Measurements from ENCODE around the gene DPP9.
"Not testable (repeated sequence)": the region's sequence is repeated elsewhere in the genome, so short reads cannot be mapped to it uniquely, and the experiment has no call there.

DPP9 gene

GRCh38 chr19:4740092-4740491 is 16.4 kb upstream of the DPP9 start:
- no peak for DNase-seq (ENCODE audit: low read depth in 3 of 3)

GRCh38 chr19:4738734-4739133 is 15.1 kb upstream of the DPP9 start:
- no peak for DNase-seq (ENCODE audit: low read depth in 3 of 3)

GRCh38 chr19:4737955-4738600 is 14.4 kb upstream of the DPP9 start:
- no peak for DNase-seq (ENCODE audit: low read depth in 3 of 3)

- no peak for DNase-seq (ENCODE audit: low read depth in 3 of 3)
Observed at GRCh38 chr19:4733755-4734345, 10.2 kb upstream of the DPP9 start.

- peak; percentile 22 to 51 (median 31) for DNase-seq (ENCODE audit: low read depth in 3 of 3)
Observed at GRCh38 chr19:4732680-4733114, 9.1 kb upstream of the DPP9 start.

GRCh38 chr19:4730740-4731171 is 7.1 kb upstream of the DPP9 start:
- DNase-seq (ENCODE audit: low read depth in 3 of 3) = peak; percentile 18 to 68 (median 29)

GRCh38 chr19:4728871-4729270 is 5.2 kb upstream of the DPP9 start:
- DNase-seq (ENCODE audit: low read depth in 3 of 3) = no peak

GRCh38 chr19:4722671-4723594 is 709 bp downstream of the DPP9 start:
- no peak for DNase-seq (ENCODE audit: low read depth in 3 of 3)

- DNase-seq (ENCODE audit: low read depth in 3 of 3) = no peak
Observed at GRCh38 chr19:4721196-4721595, 2.4 kb downstream of the DPP9 start.

GRCh38 chr19:4720037-4720700 is 3.5 kb downstream of the DPP9 start:
- DNase-seq (ENCODE audit: low read depth in 3 of 3) = no peak

GRCh38 chr19:4719499-4719866 is 4.2 kb downstream of the DPP9 start:
- DNase-seq (ENCODE audit: low read depth in 3 of 3) = no peak

- no peak for DNase-seq (ENCODE audit: low read depth in 3 of 3)
Observed at GRCh38 chr19:4717966-4718701, 5.5 kb downstream of the DPP9 start.

- DNase-seq (ENCODE audit: low read depth in 3 of 3) = no peak
Observed at GRCh38 chr19:4717191-4717965, 6.3 kb downstream of the DPP9 start.

GRCh38 chr19:4715529-4716221 is 8.0 kb downstream of the DPP9 start:
- DNase-seq (ENCODE audit: low read depth in 3 of 3) = no peak

GRCh38 chr19:4715178-4715528 is 8.5 kb downstream of the DPP9 start:
- DNase-seq (ENCODE audit: low read depth in 3 of 3) = not testable (repeated sequence)

- no peak for DNase-seq (ENCODE audit: low read depth in 3 of 3)
Observed at GRCh38 chr19:4714016-4714415, 9.6 kb downstream of the DPP9 start.

- no peak for DNase-seq (ENCODE audit: low read depth in 3 of 3)
Observed at GRCh38 chr19:4713384-4713951, 10.2 kb downstream of the DPP9 start.

GRCh38 chr19:4712771-4713170 is 10.9 kb downstream of the DPP9 start:
- DNase-seq (ENCODE audit: low read depth in 3 of 3) = no peak

GRCh38 chr19:4711211-4711610 is 12.4 kb downstream of the DPP9 start:
- DNase-seq (ENCODE audit: low read depth in 3 of 3) = no peak

- DNase-seq (ENCODE audit: low read depth in 3 of 3) = no peak
Observed at GRCh38 chr19:4710281-4710600, 13.4 kb downstream of the DPP9 start.
